Panc1 (cell line): ENCODE data around the gene TMUB2. TPM values are rescaled to one million over a fixed set of nuclear protein-coding genes. Genes with fewer than 3 reads are reported as not detected.

Experiments used
- ATAC-seq: fragments of 200-7000 bp; cut with Tn5 transposase; 2 replicates; pipeline ENCODE4 v1.9.1; 2020; ENCODE audit warnings: mild to moderate bottlenecking, moderate library complexity
- BruUV-seq: library from RNA; stranded (reverse); fragments of 400-500 nt; replicated peaks from 2 replicates; lab custom pipeline; 2021; lab: Mats Ljungman, UMichigan
- CTCF ChIA-PET: fragments of 300-600 bp; sonication (Branson Sonifier 250); formaldehyde crosslinking; loops from one replicate; lab custom pipeline; 2022; ENCODE audit warnings: antibody characterized with exemption; lab: Charles Lee
- POLR2A ChIA-PET: fragments of 300-600 bp; sonication (Branson Sonifier 250); formaldehyde crosslinking; loops from one replicate; lab custom pipeline; 2022; ENCODE audit warnings: antibody characterized with exemption; lab: Charles Lee
- DNase-seq: peaks from one replicate; pipeline ENCODE4 v3.0.0-alpha.2; 2010; ENCODE audit warnings: low read depth, low spot score
- H3K27ac ChIP-seq: 2 replicates; pipeline ENCODE4 v1.5.1; 2011; ENCODE audit warnings: mild to moderate bottlenecking, low read length, inconsistent platforms
- H3K27me3 ChIP-seq: fragments of 200-500 bp; sonication (Bioruptor generic); 2 replicates; pipeline ENCODE4 v1.6.0; 2014; ENCODE audit warnings: low read length, inconsistent platforms; ENCODE audit not compliant: control insufficient read depth, insufficient read depth
- H3K36me3 ChIP-seq: fragments of 200-500 bp; sonication (Bioruptor generic); 2 replicates; pipeline ENCODE4 v1.5.1; 2014; ENCODE audit warnings: inconsistent platforms, mild to moderate bottlenecking, low read length, moderate library complexity; ENCODE audit not compliant: control insufficient read depth, insufficient read depth
- H3K4me1 ChIP-seq: 2 replicates; pipeline ENCODE4 v1.5.1; 2011; ENCODE audit warnings: inconsistent platforms, mild to moderate bottlenecking, low read length, moderate library complexity; ENCODE audit not compliant: control insufficient read depth, insufficient read depth
- H3K4me3 ChIP-seq, 2 experiments: 2 replicates each; pipeline ENCODE4 v1.5.1; 2011 to 2012; ENCODE audit warnings: low read depth in 2 of 2, low read length in 2 of 2, mild to moderate bottlenecking in 2 of 2, inconsistent platforms in 1 of 2, moderate library complexity in 1 of 2
- H3K9me3 ChIP-seq: fragments of 200-500 bp; sonication (Bioruptor generic); 2 replicates; pipeline ENCODE4 v1.5.1; 2014; ENCODE audit warnings: low read depth, mild to moderate bottlenecking, inconsistent platforms, low read length, moderate library complexity; ENCODE audit not compliant: control insufficient read depth, insufficient read depth
- POLR2AphosphoS5 ChIP-seq: IDR thresholded peaks from 2 replicates; pipeline ENCODE4 v1.6.1; 2012; ENCODE audit warnings: mild to moderate bottlenecking, low read depth, low read length, moderate library complexity
- REST ChIP-seq, 2 experiments: IDR thresholded peaks; 2 replicates each; pipeline ENCODE4 v1.6.1; 2011 to 2012; ENCODE audit warnings: low read depth in 2 of 2, control low read depth in 1 of 2, low read length in 1 of 2, mild to moderate bottlenecking in 1 of 2, moderate library complexity in 1 of 2; ENCODE audit not compliant: insufficient read depth in 1 of 2
- SIN3A ChIP-seq: IDR thresholded peaks from 2 replicates; pipeline ENCODE4 v1.6.1; 2012; ENCODE audit warnings: low read depth, mild to moderate bottlenecking, low read length, moderate library complexity, borderline replicate concordance; ENCODE audit not compliant: insufficient read depth
- TCF7L2 ChIP-seq: IDR thresholded peaks from 2 replicates; pipeline ENCODE4 v1.6.1; 2011; ENCODE audit warnings: mild to moderate bottlenecking, low read depth, low read length, inconsistent platforms
- in situ Hi-C: cut with HindIII; loops from 2 replicates; pipeline ENCODE4 v1.10.0; 2016; ENCODE audit warnings: low sequenced_read_pairs, low pct_unique_long_range_greater_than_20kb
- intact Hi-C: fragments of 100-400 bp; cut with micrococcal nuclease; formaldehyde crosslinking; loops from one replicate; pipeline ENCODE4 v1.10.0; 2022; ENCODE audit not compliant: unreplicated experiment
- total RNA-seq: library from RNA; stranded (reverse); gene quantifications from one replicate; pipeline ENCODE4 v1.2.1, GENCODE V29; 2021; ENCODE audit not compliant: unreplicated experiment
- TF ChIP-seq, protein P1 (sequence below): fragments of 450-650 bp; IDR thresholded peaks from 2 replicates; pipeline ENCODE4 v1.5.1; 2017; ENCODE audit warnings: mild to moderate bottlenecking

Gene TMUB2
- total RNA-seq, 1 experiment from 2014 or later: 30.7 TPM

GRCh38 chr17:44206825-44207155 lies 20.0 kb downstream of the TMUB2 start:
- no peak for ATAC-seq
- H3K4me1 ChIP-seq: peaks cover 17% of the 10 kb centered on the region
- no peaks in the 10 kb centered on the region for H3K9me3 ChIP-seq
- ChIA-PET CTCF (no interaction called here), POLR2A (interaction anchor here (0.5 kb wide), 1 partner anchor 141 kb away, joined by 3 read pairs; no protein-coding TSS in a partner anchor)
- H3K27me3 ChIP-seq: no peaks in the 10 kb centered on the region
- no TSS peak for BruUV-seq
- no peak for DNase-seq
- in situ Hi-C loops (no loop called here), intact Hi-C loops (no loop called here)
- H3K27ac ChIP-seq: no peak overlapping the region
- no peak overlapping the region for H3K4me3 ChIP-seq
- H3K36me3 ChIP-seq: 0 out of 2 replicates have a peak, but pooled peaks cover 2% of the 10 kb centered on the region
- TF ChIP-seq POLR2AphosphoS5: no peak
- TF ChIP-seq, protein P1, sequence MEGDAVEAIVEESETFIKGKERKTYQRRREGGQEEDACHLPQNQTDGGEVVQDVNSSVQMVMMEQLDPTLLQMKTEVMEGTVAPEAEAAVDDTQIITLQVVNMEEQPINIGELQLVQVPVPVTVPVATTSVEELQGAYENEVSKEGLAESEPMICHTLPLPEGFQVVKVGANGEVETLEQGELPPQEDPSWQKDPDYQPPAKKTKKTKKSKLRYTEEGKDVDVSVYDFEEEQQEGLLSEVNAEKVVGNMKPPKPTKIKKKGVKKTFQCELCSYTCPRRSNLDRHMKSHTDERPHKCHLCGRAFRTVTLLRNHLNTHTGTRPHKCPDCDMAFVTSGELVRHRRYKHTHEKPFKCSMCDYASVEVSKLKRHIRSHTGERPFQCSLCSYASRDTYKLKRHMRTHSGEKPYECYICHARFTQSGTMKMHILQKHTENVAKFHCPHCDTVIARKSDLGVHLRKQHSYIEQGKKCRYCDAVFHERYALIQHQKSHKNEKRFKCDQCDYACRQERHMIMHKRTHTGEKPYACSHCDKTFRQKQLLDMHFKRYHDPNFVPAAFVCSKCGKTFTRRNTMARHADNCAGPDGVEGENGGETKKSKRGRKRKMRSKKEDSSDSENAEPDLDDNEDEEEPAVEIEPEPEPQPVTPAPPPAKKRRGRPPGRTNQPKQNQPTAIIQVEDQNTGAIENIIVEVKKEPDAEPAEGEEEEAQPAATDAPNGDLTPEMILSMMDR: no peak
- TF ChIP-seq SIN3A: no peak

GRCh38 chr17:44207319-44207718 lies 20.5 kb downstream of the TMUB2 start:
- ATAC-seq: no peak
- no peak for DNase-seq
- Histone ChIP-seq H3K27ac (no peak overlapping the region), H3K36me3 (0 out of 2 replicates have a peak, but pooled peaks cover 2% of the 10 kb centered on the region), H3K4me1 (peaks cover 17% of the 10 kb centered on the region), H3K4me3 (no peak overlapping the region), H3K9me3 (no peaks in the 10 kb centered on the region), H3K27me3 (no peaks in the 10 kb centered on the region)
- ChIA-PET POLR2A (no interaction called here), CTCF (no interaction called here)
- TF ChIP-seq TCF7L2 (no peak), POLR2AphosphoS5 (no peak), REST (IDR thresholded peaks at IDR 0.05; ENCODE audit: insufficient read depth in 1 of 2, low read depth in 2 of 2, low read length in 1 of 2) (no peak), SIN3A (no peak)
- TF ChIP-seq, protein P1: no peak
- BruUV-seq: no TSS peak
- intact Hi-C loops (no loop called here), in situ Hi-C loops (no loop called here)
